Fibroblast of mammary gland (primary cell): ENCODE data around the gene GPRC5D.

Experiments
- DNase-seq: peaks from one replicate; pipeline ENCODE4 v3.0.0-alpha.2; 2010; ENCODE audit warnings: low read depth
- H3K4me3 ChIP-seq: 2 replicates; pipeline ENCODE4 v1.5.1; 2011; ENCODE audit warnings: low read depth, mild to moderate bottlenecking, low read length, moderate library complexity; ENCODE audit not compliant: control insufficient read depth
- TF ChIP-seq, protein P1 (sequence below): conservative IDR thresholded peaks from 2 replicates; pipeline ENCODE4 v1.5.1; 2011; ENCODE audit warnings: low read depth, low read length, inconsistent platforms; ENCODE audit not compliant: control insufficient read depth, insufficient read depth

GPRC5D gene

DNA sequence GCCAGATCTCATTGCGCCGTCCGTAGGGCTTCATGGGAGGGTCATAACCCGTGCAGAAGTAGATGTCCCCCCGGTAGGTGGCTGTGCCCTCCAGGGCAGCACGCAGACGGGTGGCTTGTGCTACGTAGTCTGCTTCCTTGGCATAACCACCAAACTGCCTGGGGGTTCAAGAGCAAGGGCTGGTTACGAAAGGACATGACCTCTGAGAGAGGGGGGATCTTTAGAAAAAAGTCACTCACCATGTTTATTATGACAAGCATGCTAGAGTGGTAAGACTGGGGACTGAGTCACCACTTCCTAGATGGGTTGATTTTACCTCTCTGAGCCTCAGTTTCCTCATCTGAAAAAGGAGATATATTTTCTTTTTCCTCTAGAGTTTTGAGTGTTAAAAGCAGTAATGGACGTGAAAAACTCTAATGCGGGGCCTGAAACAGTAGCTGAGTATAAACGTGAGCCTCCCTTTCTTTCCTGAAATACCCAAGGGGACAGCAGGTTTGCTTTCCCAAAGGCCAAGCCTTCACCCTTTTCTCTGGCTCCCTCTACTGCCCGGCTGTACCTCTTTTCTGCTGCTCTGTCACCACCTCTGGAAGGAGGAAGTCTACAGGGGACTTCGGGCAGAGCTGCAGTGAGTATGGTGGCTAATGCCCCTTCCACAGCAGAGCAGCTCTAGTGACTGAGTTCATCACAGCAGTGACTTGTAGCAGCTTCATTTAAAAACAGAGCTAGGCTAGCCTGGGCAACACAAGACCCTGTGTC is 23.5 kb upstream of the GPRC5D start:
- DNase-seq = peak; percentile 65
- H3K4me3 ChIP-seq = no peak overlapping the region
- TF ChIP-seq, protein P1, sequence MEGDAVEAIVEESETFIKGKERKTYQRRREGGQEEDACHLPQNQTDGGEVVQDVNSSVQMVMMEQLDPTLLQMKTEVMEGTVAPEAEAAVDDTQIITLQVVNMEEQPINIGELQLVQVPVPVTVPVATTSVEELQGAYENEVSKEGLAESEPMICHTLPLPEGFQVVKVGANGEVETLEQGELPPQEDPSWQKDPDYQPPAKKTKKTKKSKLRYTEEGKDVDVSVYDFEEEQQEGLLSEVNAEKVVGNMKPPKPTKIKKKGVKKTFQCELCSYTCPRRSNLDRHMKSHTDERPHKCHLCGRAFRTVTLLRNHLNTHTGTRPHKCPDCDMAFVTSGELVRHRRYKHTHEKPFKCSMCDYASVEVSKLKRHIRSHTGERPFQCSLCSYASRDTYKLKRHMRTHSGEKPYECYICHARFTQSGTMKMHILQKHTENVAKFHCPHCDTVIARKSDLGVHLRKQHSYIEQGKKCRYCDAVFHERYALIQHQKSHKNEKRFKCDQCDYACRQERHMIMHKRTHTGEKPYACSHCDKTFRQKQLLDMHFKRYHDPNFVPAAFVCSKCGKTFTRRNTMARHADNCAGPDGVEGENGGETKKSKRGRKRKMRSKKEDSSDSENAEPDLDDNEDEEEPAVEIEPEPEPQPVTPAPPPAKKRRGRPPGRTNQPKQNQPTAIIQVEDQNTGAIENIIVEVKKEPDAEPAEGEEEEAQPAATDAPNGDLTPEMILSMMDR = peak; percentile 69

DNA sequence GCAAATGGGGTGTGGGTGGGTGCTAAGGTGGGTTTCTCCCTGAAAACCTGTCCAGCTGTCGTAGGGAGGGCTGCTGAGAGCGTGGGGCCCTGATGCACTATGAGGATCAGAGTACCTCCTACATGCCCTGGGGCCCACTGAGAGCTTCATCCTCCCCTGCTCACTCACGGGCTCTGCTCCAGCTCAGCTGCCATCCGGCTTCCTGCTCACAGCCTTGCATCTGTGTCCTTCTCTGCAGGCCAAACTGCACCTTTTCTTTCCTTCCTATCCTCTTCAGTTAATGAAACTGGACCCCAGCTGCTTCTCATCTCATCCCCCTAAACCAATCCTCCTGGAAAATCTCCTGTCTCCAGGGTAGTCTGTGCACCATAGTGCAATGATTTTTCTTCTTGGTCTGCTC is 22.2 kb upstream of the GPRC5D start:
- H3K4me3 ChIP-seq = no peak overlapping the region
- DNase-seq = no peak
- TF ChIP-seq, protein P1 = no peak

GRCh38 chr12:12973019-12973418 is 21.0 kb upstream of the GPRC5D start:
- DNase-seq = no peak
- TF ChIP-seq, protein P1 = no peak
- no peak overlapping the region for H3K4me3 ChIP-seq

- no peak overlapping the region for H3K4me3 ChIP-seq
- TF ChIP-seq, protein P1 = no peak
- no peak for DNase-seq
Observed at GRCh38 chr12:12965836-12966235, 13.9 kb upstream of the GPRC5D start.

GRCh38 chr12:12964255-12964654 is 12.3 kb upstream of the GPRC5D start:
- no peak for DNase-seq
- TF ChIP-seq, protein P1 = no peak
- H3K4me3 ChIP-seq = no peak overlapping the region

GRCh38 chr12:12960639-12961209 is 8.8 kb upstream of the GPRC5D start:
- no peak overlapping the region for H3K4me3 ChIP-seq
- DNase-seq = no peak
- TF ChIP-seq, protein P1 = no peak
